HEK293T (cell line): ENCODE results near the gene LIPC.

Source experiments
- CTCF ChIA-PET: fragments of 350-600 bp; formaldehyde crosslinking; extraction: SDS; loops from one replicate; lab custom pipeline; 2021; ENCODE audit warnings: antibody characterized with exemption, inconsistent platforms; lab: Yijun Ruan, JAX
- POLR2A ChIA-PET: fragments of 350-600 bp; formaldehyde crosslinking; extraction: SDS; loops from one replicate; lab custom pipeline; 2020; ENCODE audit warnings: antibody characterized with exemption, inconsistent platforms; lab: Yijun Ruan, JAX
- DNase-seq: peaks from one replicate; pipeline ENCODE4 v3.0.0; 2012; ENCODE audit warnings: mixed read lengths; ENCODE audit errors: extremely low spot score
- ARNT ChIP-seq: fragments of 450-650 bp; IDR thresholded peaks from 2 replicates; pipeline ENCODE4 v1.6.1; 2017; ENCODE audit warnings: mild to moderate bottlenecking
- BHLHE40 ChIP-seq: fragments of 450-650 bp; IDR thresholded peaks from 2 replicates; pipeline ENCODE4 v1.6.1; 2016; ENCODE audit warnings: mild to moderate bottlenecking, moderate library complexity, borderline replicate concordance
- CTBP1 ChIP-seq: fragments of 450-650 bp; IDR thresholded peaks from 2 replicates; pipeline ENCODE4 v1.6.1; 2016; ENCODE audit warnings: borderline replicate concordance
- ELF4 ChIP-seq: fragments of 450-650 bp; IDR thresholded peaks from 2 replicates; pipeline ENCODE4 v1.6.1; 2017; ENCODE audit warnings: antibody characterized with exemption
- FOXA1 ChIP-seq: fragments of 450-650 bp; IDR thresholded peaks from 2 replicates; pipeline ENCODE4 v1.6.1; 2016; ENCODE audit warnings: mild to moderate bottlenecking
- FOXK2 ChIP-seq: fragments of 450-650 bp; IDR thresholded peaks from 2 replicates; pipeline ENCODE4 v1.6.1; 2016; ENCODE audit warnings: mild to moderate bottlenecking
- FOXM1 ChIP-seq: fragments of 450-650 bp; IDR thresholded peaks from 2 replicates; pipeline ENCODE4 v1.6.1; 2017; ENCODE audit warnings: mild to moderate bottlenecking, borderline replicate concordance
- HDGF ChIP-seq: fragments of 450-650 bp; IDR thresholded peaks from 2 replicates; pipeline ENCODE4 v1.6.1; 2017; ENCODE audit warnings: antibody characterized with exemption, borderline replicate concordance
- L3MBTL2 ChIP-seq: fragments of 450-650 bp; conservative IDR thresholded peaks from 2 replicates; pipeline ENCODE4 v1.6.1; 2016; ENCODE audit warnings: mild to moderate bottlenecking
- LEF1 ChIP-seq: fragments of 450-650 bp; IDR thresholded peaks from 2 replicates; pipeline ENCODE4 v1.6.1; 2017; ENCODE audit warnings: mild to moderate bottlenecking, borderline replicate concordance
- NFRKB ChIP-seq: fragments of 450-650 bp; IDR thresholded peaks from 2 replicates; pipeline ENCODE4 v1.6.1; 2016; ENCODE audit warnings: mild to moderate bottlenecking, moderate library complexity
- SP1 ChIP-seq: fragments of 450-650 bp; IDR thresholded peaks from 2 replicates; pipeline ENCODE4 v1.6.1; 2017
- SUZ12 ChIP-seq: fragments of 450-650 bp; IDR thresholded peaks from 2 replicates; pipeline ENCODE4 v1.6.1; 2016; ENCODE audit warnings: mild to moderate bottlenecking
- TARDBP ChIP-seq: fragments of 450-650 bp; IDR thresholded peaks from 2 replicates; pipeline ENCODE4 v1.6.1; 2016
- ZNF384 ChIP-seq: fragments of 450-650 bp; IDR thresholded peaks from 2 replicates; pipeline ENCODE4 v1.6.1; 2016
- TF ChIP-seq, protein P1 (sequence below): fragments of 450-650 bp; IDR thresholded peaks from 2 replicates; pipeline ENCODE4 v1.6.1; 2016

LIPC gene

GRCh38 chr15:58446521-58446920 is 14.7 kb downstream of the LIPC start:
- POLR2A ChIA-PET: no interaction called here
- no peak for DNase-seq
- CTCF ChIA-PET: no interaction called here
- no peak for TF ChIP-seq SUZ12
- no peak for TF ChIP-seq FOXM1
- no peak for TF ChIP-seq ARNT
- TF ChIP-seq TARDBP: no peak
- TF ChIP-seq CTBP1: no peak
- TF ChIP-seq BHLHE40: no peak
- TF ChIP-seq ZNF384: no peak
- TF ChIP-seq ELF4: no peak
- TF ChIP-seq FOXK2: no peak
- TF ChIP-seq HDGF: no peak
- no peak for TF ChIP-seq LEF1
- no peak for TF ChIP-seq FOXA1
- TF ChIP-seq SP1: no peak
- TF ChIP-seq, protein P1, sequence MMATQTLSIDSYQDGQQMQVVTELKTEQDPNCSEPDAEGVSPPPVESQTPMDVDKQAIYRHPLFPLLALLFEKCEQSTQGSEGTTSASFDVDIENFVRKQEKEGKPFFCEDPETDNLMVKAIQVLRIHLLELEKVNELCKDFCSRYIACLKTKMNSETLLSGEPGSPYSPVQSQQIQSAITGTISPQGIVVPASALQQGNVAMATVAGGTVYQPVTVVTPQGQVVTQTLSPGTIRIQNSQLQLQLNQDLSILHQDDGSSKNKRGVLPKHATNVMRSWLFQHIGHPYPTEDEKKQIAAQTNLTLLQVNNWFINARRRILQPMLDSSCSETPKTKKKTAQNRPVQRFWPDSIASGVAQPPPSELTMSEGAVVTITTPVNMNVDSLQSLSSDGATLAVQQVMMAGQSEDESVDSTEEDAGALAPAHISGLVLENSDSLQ: no peak
- TF ChIP-seq L3MBTL2: no peak
- TF ChIP-seq NFRKB: no peak

DNA sequence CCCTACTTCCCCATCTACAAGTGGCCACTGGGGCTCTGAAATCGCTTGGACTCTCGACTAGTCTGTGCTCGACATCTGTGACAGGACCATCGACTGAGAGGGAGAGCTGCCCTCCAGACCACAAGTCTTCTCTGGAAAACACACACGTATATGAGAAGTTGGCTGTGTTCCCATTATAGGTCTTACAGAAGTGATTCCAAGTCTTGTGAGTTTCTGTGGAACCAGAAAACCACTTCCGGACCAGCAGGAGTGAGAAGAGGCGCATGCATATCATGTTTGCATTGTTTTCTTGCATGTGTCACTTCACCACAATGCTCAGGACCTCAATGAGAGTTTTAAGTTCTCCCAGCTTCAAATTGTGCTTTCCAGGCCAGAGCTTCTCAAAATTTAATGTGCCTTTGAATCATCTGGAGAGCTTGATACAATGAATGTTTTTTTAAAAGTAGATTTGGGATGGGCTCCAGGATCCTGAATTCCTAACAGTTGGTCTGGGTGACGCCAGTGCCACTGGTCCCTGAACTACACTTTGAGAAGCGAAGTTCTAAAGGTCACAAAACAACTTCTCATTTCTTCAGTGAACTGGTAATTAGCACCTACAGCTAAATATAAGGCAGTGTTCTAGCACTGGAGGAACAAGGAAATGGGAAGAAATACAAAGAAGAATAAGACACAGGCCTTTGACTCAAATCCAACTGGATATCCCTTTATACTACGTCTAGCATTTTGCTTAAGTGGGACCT is 15.7 kb downstream of the LIPC start:
- no peak for DNase-seq
- no peak for TF ChIP-seq HDGF
- TF ChIP-seq NFRKB: no peak
- no peak for TF ChIP-seq BHLHE40
- no peak for TF ChIP-seq FOXM1
- TF ChIP-seq ARNT: no peak
- ChIA-PET POLR2A (no interaction called here), CTCF (no interaction called here)

GRCh38 chr15:58448331-58448730 is 16.5 kb downstream of the LIPC start:
- DNase-seq: no peak
- TF ChIP-seq BHLHE40 (no peak), FOXA1 (no peak), SUZ12 (no peak), FOXM1 (no peak), ELF4 (no peak), LEF1 (no peak), TARDBP (no peak), NFRKB (no peak)
- TF ChIP-seq, protein P1: no peak
- ChIA-PET POLR2A (no interaction called here), CTCF (no interaction called here)

DNA sequence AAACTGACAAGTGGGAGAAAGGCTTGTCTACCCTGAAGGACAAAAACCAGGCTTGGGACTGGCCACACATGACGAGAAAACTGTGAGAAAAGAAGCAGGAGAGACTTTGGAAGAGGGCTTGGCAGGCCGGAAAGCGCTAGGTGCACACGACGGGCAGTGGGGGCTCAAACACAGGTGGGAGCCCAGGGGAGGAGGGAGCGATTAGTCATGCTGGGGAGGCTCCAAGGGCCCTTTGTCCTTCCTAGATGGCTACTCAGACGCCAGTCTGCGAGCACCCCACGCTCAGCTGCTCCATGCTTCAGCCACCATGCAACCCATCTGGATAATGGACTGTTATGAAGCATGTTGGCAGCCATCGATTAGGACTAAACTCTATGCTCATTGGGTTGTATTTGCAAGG is 17.1 kb downstream of the LIPC start:
- ChIA-PET CTCF (no interaction called here), POLR2A (no interaction called here)
- DNase-seq: no peak
- no peak for TF ChIP-seq TARDBP

DNA sequence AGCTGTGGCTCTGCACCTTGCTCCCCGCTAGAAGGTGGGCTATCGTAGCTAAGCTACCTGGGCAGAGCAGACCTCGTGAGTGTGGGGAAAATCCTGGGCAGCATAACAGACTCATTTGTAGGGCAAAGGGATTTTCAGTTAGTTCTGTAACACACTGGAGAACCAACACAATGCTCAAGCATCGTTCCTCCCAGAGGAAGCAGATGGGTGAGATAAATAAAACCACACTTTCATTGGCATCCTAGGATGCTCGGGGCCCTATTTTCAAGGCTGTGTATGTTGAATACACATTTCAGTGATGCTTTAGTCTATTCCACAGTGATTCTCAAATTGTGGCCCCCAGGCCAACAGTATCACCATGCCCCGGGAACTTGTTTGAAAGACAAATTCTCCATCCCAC is 20.0 kb downstream of the LIPC start:
- POLR2A ChIA-PET: no interaction called here
- TF ChIP-seq L3MBTL2 (no peak), ZNF384 (no peak), NFRKB (no peak), FOXA1 (no peak), TARDBP (no peak), HDGF (no peak), CTBP1 (no peak), ARNT (no peak), SP1 (no peak), FOXM1 (no peak), ELF4 (no peak), FOXK2 (no peak), LEF1 (no peak), BHLHE40 (no peak), SUZ12 (no peak)
- TF ChIP-seq, protein P1: no peak
- CTCF ChIA-PET: no interaction called here
- no peak for DNase-seq

- no peak for DNase-seq
- ChIA-PET POLR2A (no interaction called here), CTCF (no interaction called here)
- no peak for TF ChIP-seq TARDBP
- no peak for TF ChIP-seq FOXM1
- TF ChIP-seq, protein P1: no peak
- no peak for TF ChIP-seq FOXK2
- TF ChIP-seq NFRKB: no peak
- TF ChIP-seq FOXA1: no peak
- TF ChIP-seq BHLHE40: no peak
- TF ChIP-seq ELF4: no peak
- no peak for TF ChIP-seq ZNF384
- TF ChIP-seq L3MBTL2: no peak
- no peak for TF ChIP-seq LEF1
- TF ChIP-seq SUZ12: no peak
- TF ChIP-seq CTBP1: no peak
- TF ChIP-seq HDGF: no peak
- TF ChIP-seq ARNT: no peak
- TF ChIP-seq SP1: no peak
Observed at GRCh38 chr15:58452775-58453174, 21.0 kb downstream of the LIPC start.
